Measurements from ENCODE around the gene SCAF4.

GRCh38 chr21:31666445-31667010 lies 65.4 kb downstream of the SCAF4 start:
- TF ChIP-seq CTCF (IDR thresholded peaks at IDR 0.05; ENCODE audit: insufficient read depth, low read depth, low read length), result no peak
- TF ChIP-seq EZH2 (IDR thresholded peaks at IDR 0.05; ENCODE audit: insufficient read depth, low read length), result no peak
